Measurements from ENCODE around the gene GTF3C2. TPM values are rescaled to one million over a fixed set of nuclear protein-coding genes. Genes with fewer than 3 reads are reported as not detected.

The GTF3C2 gene
- total and polyA plus RNA-seq, 9 of the 15 experiments (the other 6 are each of a cell fraction or from before 2014, with no cell fraction given): 35.5 to 96.8 (median 53.0) TPM

DNA sequence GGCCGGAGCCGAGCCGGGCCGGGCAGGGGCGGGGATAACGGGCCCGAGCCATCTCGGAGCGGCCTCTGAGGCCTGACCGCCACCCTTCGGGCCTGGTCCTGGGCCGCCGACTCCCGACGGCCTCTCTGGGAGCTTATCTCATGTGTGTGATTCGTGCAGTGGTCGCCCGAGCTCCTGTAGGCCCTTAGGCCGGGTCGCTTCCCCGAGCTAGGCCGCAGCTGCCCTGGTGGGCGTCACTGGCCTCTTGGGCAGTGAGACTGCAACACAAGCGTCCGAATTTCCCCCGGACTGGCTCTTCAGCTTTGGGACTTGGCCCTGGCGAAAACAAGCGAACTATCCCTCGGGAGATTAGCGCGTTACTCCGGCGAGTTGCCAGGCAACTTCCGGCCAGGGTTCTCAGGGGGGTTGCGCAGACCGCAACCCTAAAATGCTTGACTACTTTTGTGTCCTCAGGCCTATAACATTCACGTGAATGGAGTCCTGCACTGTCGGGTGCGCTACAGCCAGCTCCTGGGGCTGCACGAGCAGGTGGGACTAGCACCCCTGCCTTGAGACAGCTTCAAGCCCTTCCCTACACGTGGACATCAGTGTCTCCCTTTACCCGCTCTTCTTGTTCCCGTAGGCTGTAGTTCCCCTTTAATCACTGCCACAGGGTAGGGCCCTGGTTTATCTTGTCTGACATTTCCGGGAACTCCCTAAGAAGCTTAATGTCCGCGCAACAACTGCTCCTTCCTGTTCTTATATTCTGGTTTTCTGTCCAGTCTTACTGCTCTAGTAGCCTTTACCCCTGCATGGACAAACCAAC lies 14.5 kb upstream of the GTF3C2 start (continued):
- TF ChIP-seq, protein P1, sequence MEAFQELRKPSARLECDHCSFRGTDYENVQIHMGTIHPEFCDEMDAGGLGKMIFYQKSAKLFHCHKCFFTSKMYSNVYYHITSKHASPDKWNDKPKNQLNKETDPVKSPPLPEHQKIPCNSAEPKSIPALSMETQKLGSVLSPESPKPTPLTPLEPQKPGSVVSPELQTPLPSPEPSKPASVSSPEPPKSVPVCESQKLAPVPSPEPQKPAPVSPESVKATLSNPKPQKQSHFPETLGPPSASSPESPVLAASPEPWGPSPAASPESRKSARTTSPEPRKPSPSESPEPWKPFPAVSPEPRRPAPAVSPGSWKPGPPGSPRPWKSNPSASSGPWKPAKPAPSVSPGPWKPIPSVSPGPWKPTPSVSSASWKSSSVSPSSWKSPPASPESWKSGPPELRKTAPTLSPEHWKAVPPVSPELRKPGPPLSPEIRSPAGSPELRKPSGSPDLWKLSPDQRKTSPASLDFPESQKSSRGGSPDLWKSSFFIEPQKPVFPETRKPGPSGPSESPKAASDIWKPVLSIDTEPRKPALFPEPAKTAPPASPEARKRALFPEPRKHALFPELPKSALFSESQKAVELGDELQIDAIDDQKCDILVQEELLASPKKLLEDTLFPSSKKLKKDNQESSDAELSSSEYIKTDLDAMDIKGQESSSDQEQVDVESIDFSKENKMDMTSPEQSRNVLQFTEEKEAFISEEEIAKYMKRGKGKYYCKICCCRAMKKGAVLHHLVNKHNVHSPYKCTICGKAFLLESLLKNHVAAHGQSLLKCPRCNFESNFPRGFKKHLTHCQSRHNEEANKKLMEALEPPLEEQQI (IDR thresholded peaks at IDR 0.05): no peak
- TF ChIP-seq, protein P2, sequence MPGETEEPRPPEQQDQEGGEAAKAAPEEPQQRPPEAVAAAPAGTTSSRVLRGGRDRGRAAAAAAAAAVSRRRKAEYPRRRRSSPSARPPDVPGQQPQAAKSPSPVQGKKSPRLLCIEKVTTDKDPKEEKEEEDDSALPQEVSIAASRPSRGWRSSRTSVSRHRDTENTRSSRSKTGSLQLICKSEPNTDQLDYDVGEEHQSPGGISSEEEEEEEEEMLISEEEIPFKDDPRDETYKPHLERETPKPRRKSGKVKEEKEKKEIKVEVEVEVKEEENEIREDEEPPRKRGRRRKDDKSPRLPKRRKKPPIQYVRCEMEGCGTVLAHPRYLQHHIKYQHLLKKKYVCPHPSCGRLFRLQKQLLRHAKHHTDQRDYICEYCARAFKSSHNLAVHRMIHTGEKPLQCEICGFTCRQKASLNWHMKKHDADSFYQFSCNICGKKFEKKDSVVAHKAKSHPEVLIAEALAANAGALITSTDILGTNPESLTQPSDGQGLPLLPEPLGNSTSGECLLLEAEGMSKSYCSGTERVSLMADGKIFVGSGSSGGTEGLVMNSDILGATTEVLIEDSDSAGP (CRISPR knock-in tag; IDR thresholded peaks at IDR 0.05): peak; percentile 78
- TF ChIP-seq, protein P3, sequence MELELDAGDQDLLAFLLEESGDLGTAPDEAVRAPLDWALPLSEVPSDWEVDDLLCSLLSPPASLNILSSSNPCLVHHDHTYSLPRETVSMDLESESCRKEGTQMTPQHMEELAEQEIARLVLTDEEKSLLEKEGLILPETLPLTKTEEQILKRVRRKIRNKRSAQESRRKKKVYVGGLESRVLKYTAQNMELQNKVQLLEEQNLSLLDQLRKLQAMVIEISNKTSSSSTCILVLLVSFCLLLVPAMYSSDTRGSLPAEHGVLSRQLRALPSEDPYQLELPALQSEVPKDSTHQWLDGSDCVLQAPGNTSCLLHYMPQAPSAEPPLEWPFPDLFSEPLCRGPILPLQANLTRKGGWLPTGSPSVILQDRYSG (tag; conservative IDR thresholded peaks at IDR 0.05; ENCODE audit: low read depth): 0 out of 2 replicates have a peak, but pooled peaks have one; percentile 34
- TF ChIP-seq ZNF224 (CRISPR knock-in tag; IDR thresholded peaks at IDR 0.05) (no peak), KAT7 (CRISPR knock-in tag; IDR thresholded peaks at IDR 0.05; ENCODE audit: borderline replicate concordance) (no peak; the same call in 1 of the 2 replicates), BCOR (IDR thresholded peaks at IDR 0.05) (0 out of 2 replicates have a peak, but pooled peaks have one; percentile 17), RB1 (IDR thresholded peaks at IDR 0.05; ENCODE audit: low read depth) (0 out of 2 replicates have a peak, but pooled peaks have one; percentile 5), MAFF (IDR thresholded peaks at IDR 0.05; ENCODE audit: low read length) (no peak), RBM15 (IDR thresholded peaks at IDR 0.05; ENCODE audit: insufficient read depth, low read length) (no peak), HOXB6 (CRISPR knock-in tag; IDR thresholded peaks at IDR 0.05; ENCODE audit: borderline replicate concordance) (no peak), SNRNP70 (optimal IDR thresholded peaks at IDR 0.05; ENCODE audit: low read depth, low read length) (no peak), ZBTB7A (IDR thresholded peaks at IDR 0.05; ENCODE audit: borderline replicate concordance, control insufficient read depth, low read depth, low read length) (no peak), FOXP1 (CRISPR knock-in tag; IDR thresholded peaks at IDR 0.05) (no peak; the same call in 1 of the 2 replicates), ZEB2 (IDR thresholded peaks at IDR 0.05) (no peak), RNF2 (IDR thresholded peaks at IDR 0.05) (peak; percentile 91), CREM (IDR thresholded peaks at IDR 0.05; ENCODE audit: low read depth) (peak; percentile 36; the same call in 1 of the 2 replicates), HNRNPK (IDR thresholded peaks at IDR 0.05; ENCODE audit: low read depth, low read length, poor library complexity, severe bottlenecking) (no peak)
- TF ChIP-seq, protein P4, sequence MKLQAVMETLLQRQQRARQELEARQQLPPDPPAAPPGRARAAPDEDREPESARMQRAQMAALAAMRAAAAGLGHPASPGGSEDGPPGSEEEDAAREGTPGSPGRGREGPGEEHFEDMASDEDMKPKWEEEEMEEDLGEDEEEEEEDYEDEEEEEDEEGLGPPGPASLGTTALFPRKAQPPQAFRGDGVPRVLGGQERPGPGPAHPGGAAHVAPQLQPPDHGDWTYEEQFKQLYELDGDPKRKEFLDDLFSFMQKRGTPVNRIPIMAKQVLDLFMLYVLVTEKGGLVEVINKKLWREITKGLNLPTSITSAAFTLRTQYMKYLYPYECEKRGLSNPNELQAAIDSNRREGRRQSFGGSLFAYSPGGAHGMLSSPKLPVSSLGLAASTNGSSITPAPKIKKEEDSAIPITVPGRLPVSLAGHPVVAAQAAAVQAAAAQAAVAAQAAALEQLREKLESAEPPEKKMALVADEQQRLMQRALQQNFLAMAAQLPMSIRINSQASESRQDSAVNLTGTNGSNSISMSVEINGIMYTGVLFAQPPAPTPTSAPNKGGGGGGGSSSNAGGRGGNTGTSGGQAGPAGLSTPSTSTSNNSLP (IDR thresholded peaks at IDR 0.05; ENCODE audit: borderline replicate concordance, low read depth, low read length): no peak
- TF ChIP-seq, protein P5, sequence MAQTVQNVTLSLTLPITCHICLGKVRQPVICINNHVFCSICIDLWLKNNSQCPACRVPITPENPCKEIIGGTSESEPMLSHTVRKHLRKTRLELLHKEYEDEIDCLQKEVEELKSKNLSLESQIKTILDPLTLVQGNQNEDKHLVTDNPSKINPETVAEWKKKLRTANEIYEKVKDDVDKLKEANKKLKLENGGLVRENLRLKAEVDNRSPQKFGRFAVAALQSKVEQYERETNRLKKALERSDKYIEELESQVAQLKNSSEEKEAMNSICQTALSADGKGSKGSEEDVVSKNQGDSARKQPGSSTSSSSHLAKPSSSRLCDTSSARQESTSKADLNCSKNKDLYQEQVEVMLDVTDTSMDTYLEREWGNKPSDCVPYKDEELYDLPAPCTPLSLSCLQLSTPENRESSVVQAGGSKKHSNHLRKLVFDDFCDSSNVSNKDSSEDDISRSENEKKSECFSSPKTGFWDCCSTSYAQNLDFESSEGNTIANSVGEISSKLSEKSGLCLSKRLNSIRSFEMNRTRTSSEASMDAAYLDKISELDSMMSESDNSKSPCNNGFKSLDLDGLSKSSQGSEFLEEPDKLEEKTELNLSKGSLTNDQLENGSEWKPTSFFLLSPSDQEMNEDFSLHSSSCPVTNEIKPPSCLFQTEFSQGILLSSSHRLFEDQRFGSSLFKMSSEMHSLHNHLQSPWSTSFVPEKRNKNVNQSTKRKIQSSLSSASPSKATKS (CRISPR knock-in tag; IDR thresholded peaks at IDR 0.05): no peak
